ENCODE measurements around the gene EDC4.
"Not testable (repeated sequence)": the region's sequence is repeated elsewhere in the genome, so short reads cannot be mapped to it uniquely, and the experiment has no call there.

The EDC4 gene

GRCh38 chr16:67853670-67854069, 19.2 kb upstream of the EDC4 start:
- DNase-seq = no peak

- no peak for DNase-seq
These were observed 17.1 kb upstream of the EDC4 start for GRCh38 chr16:67855789-67856188.

- no peak for DNase-seq
These were observed 15.8 kb upstream of the EDC4 start for GRCh38 chr16:67856927-67857546.

GRCh38 chr16:67857547-67858233, 15.2 kb upstream of the EDC4 start:
- peak; percentile 95 for DNase-seq

- DNase-seq = no peak
These were observed 14.4 kb upstream of the EDC4 start for GRCh38 chr16:67858500-67858899.

GRCh38 chr16:67860589-67861398, 12.1 kb upstream of the EDC4 start:
- no peak for DNase-seq

GRCh38 chr16:67861877-67862276, 11.0 kb upstream of the EDC4 start:
- DNase-seq = no peak

GRCh38 chr16:67862623-67863583, 9.9 kb upstream of the EDC4 start:
- no peak for DNase-seq

- DNase-seq = not testable (repeated sequence)
These were observed 8.8 kb upstream of the EDC4 start for GRCh38 chr16:67864044-67864443.

GRCh38 chr16:67864594-67864993, 8.3 kb upstream of the EDC4 start:
- DNase-seq = no peak

- no peak for DNase-seq
These were observed 7.5 kb upstream of the EDC4 start for GRCh38 chr16:67865318-67865717.

GRCh38 chr16:67868290-67868689, 4.6 kb upstream of the EDC4 start:
- DNase-seq = no peak

- no peak for DNase-seq
These were observed 3.2 kb upstream of the EDC4 start for GRCh38 chr16:67869653-67870052.

- no peak for DNase-seq
These were observed 1.6 kb upstream of the EDC4 start for GRCh38 chr16:67871256-67871655.

GRCh38 chr16:67872131-67872630, 671 bp upstream of the EDC4 start:
- DNase-seq = no peak

- peak; percentile 29 for DNase-seq
These were observed 851 bp downstream of the EDC4 start for GRCh38 chr16:67873435-67874370.

GRCh38 chr16:67874372-67874771, 1.5 kb downstream of the EDC4 start:
- DNase-seq = no peak

GRCh38 chr16:67877064-67877463, 4.2 kb downstream of the EDC4 start:
- no peak for DNase-seq

- DNase-seq = no peak
These were observed 5.4 kb downstream of the EDC4 start for GRCh38 chr16:67878232-67878631.

GRCh38 chr16:67878846-67879245, 6.0 kb downstream of the EDC4 start:
- no peak for DNase-seq

- DNase-seq = no peak
These were observed 6.6 kb downstream of the EDC4 start for GRCh38 chr16:67879462-67879861.

Measured in kidney glomerular epithelial cell (primary cell).